GM12878 (cell line): ENCODE measurements around the gene EPB41L4A. TPM values are rescaled to one million over a fixed set of nuclear protein-coding genes. Genes with fewer than 3 reads are reported as not detected.

Experiments
- ATAC-seq: fragments of 200-7000 bp; cut with Tn5 transposase; 3 replicates; pipeline ENCODE4 v1.9.1; 2020; ENCODE audit warnings: mild to moderate bottlenecking, moderate library complexity
- BruUV-seq: library from RNA; stranded (reverse); fragments of 400-500 nt; replicated peaks from 2 replicates; lab custom pipeline; 2021; lab: Mats Ljungman, UMichigan
- CTCF ChIA-PET: fragments of 300-600 bp; sonication (Branson Sonifier 250); formaldehyde crosslinking; extraction: SDS; loops from one replicate; lab custom pipeline; 2021; ENCODE audit warnings: inconsistent platforms; lab: Yijun Ruan, JAX
- POLR2A ChIA-PET: fragments of 350-600 bp; formaldehyde crosslinking; extraction: SDS; loops from one replicate; lab custom pipeline; 2021; ENCODE audit warnings: inconsistent platforms; lab: Charles Lee
- RAD21 ChIA-PET: fragments of 300-600 bp; sonication (Branson Sonifier 250); formaldehyde crosslinking; loops from one replicate; lab custom pipeline; 2023; ENCODE audit warnings: antibody characterized with exemption; ENCODE audit not compliant: unreplicated experiment; lab: Charles Lee
- SMC1A ChIA-PET: fragments of 300-600 bp; sonication (Branson Sonifier 250); formaldehyde crosslinking; loops from one replicate; lab custom pipeline; 2023; ENCODE audit not compliant: unreplicated experiment, uncharacterized antibody; lab: Charles Lee
- DNase-seq: peaks from one replicate; pipeline ENCODE4 v3.0.0-alpha.2; 2011; ENCODE audit warnings: low read depth, low spot score
- FAIRE-seq: peaks from 3 replicates; lab custom pipeline; 2011; peaks lifted over from hg19 to GRCh38; lab: Jason Lieb, UNC
- H2AFZ ChIP-seq: 2 replicates; pipeline ENCODE4 v1.6.0; 2011; ENCODE audit warnings: low read depth, low read length, control low read depth; ENCODE audit not compliant: control insufficient read depth
- H3K27ac ChIP-seq: 2 replicates; pipeline ENCODE4 v1.5.1; 2011; ENCODE audit warnings: control low read depth; ENCODE audit not compliant: control insufficient read depth, insufficient read depth
- H3K27me3 ChIP-seq, 2 experiments: replicated peaks in 1 of 2; 2 replicates each; pipeline versions ENCODE4 v1.6.0 to v1.6.1; 2011; ENCODE audit warnings: low read length in 1 of 2; ENCODE audit not compliant: control insufficient read depth in 2 of 2, insufficient read depth in 2 of 2
- H3K36me3 ChIP-seq, 2 experiments: 2 replicates each; pipeline ENCODE4 v1.5.1; 2011; ENCODE audit warnings: low read length in 1 of 2; ENCODE audit not compliant: control insufficient read depth in 2 of 2, insufficient read depth in 2 of 2
- H3K4me1 ChIP-seq: 2 replicates; pipeline ENCODE4 v1.6.1; 2011; ENCODE audit warnings: mild to moderate bottlenecking, low read length, moderate library complexity, mixed read lengths; ENCODE audit not compliant: control insufficient read depth, insufficient read depth
- H3K4me2 ChIP-seq: 2 replicates; pipeline ENCODE4 v1.6.0; 2011; ENCODE audit warnings: control low read depth; ENCODE audit not compliant: control insufficient read depth, insufficient read depth
- H3K4me3 ChIP-seq: fragments of 200-600 bp; sonication (generic); 2 replicates; pipeline ENCODE4 v1.5.1; 2016
- H3K79me2 ChIP-seq: 2 replicates; pipeline ENCODE4 v1.6.0; 2011; ENCODE audit warnings: low read length; ENCODE audit not compliant: control insufficient read depth, insufficient read depth
- H3K9ac ChIP-seq: 2 replicates; pipeline ENCODE4 v1.8.0; 2011; ENCODE audit warnings: low read length, control low read depth, mixed read lengths; ENCODE audit not compliant: control insufficient read depth, insufficient read depth
- H3K9me3 ChIP-seq: replicated peaks from 3 replicates; pipeline ENCODE4 v1.5.1; 2011; ENCODE audit warnings: mild to moderate bottlenecking, low read length; ENCODE audit not compliant: control insufficient read depth, insufficient read depth
- H4K20me1 ChIP-seq: 2 replicates; pipeline ENCODE4 v1.6.0; 2011; ENCODE audit not compliant: control insufficient read depth, insufficient read depth
- ASH2L ChIP-seq: fragments of 300-600, 200-600 bp; sonication (generic); IDR thresholded peaks from 2 replicates; pipeline ENCODE4 v1.6.1; 2017; ENCODE audit warnings: low read depth, mild to moderate bottlenecking, borderline replicate concordance
- CREM ChIP-seq: IDR thresholded peaks from 2 replicates; pipeline ENCODE4 v1.6.1; 2014; ENCODE audit warnings: antibody characterized with exemption, low read depth
- CUX1 ChIP-seq: IDR thresholded peaks from 2 replicates; pipeline ENCODE4 v1.6.1; 2012; ENCODE audit warnings: improper control_type of control experiment, low read depth, low read length; ENCODE audit not compliant: insufficient replicate concordance
- EP300 ChIP-seq, 2 experiments: fragments of 150-350 bp in 1 of 2; IDR thresholded peaks; 2 replicates each; pipeline ENCODE4 v1.6.1; 2011 to 2012; ENCODE audit warnings: low read depth in 2 of 2, low read length in 2 of 2, borderline replicate concordance in 1 of 2, improper control_type of control experiment in 1 of 2, inconsistent platforms in 1 of 2; ENCODE audit not compliant: control insufficient read depth in 1 of 2
- KAT2A ChIP-seq: conservative IDR thresholded peaks from 2 replicates; pipeline ENCODE4 v1.6.1; 2011; ENCODE audit warnings: low read depth, low read length; ENCODE audit not compliant: control insufficient read depth
- NBN ChIP-seq: fragments of 450-650 bp; IDR thresholded peaks from 2 replicates; pipeline ENCODE4 v1.6.1; 2016
- NR2F1 ChIP-seq: fragments of 450-650 bp; conservative IDR thresholded peaks from 2 replicates; pipeline ENCODE4 v1.6.1; 2017; ENCODE audit warnings: mild to moderate bottlenecking
- PAX8 ChIP-seq: fragments of 450-650 bp; IDR thresholded peaks from 2 replicates; pipeline ENCODE4 v1.6.1; 2017; ENCODE audit warnings: mild to moderate bottlenecking, moderate library complexity
- RFX5 ChIP-seq: IDR thresholded peaks from 2 replicates; pipeline ENCODE4 v1.6.1; 2011; ENCODE audit warnings: low read depth, low read length, improper control_type of control experiment
- RUNX3 ChIP-seq: IDR thresholded peaks from 2 replicates; pipeline ENCODE4 v1.6.1; 2012; ENCODE audit warnings: low read length, inconsistent platforms
- SIN3A ChIP-seq: IDR thresholded peaks from 2 replicates; pipeline ENCODE4 v1.6.1; 2012; ENCODE audit warnings: low read depth, low read length, improper control_type of control experiment
- SUZ12 ChIP-seq: fragments of 200-600 bp; sonication (generic); IDR thresholded peaks from one replicate; pipeline ENCODE4 v1.6.1; 2018; ENCODE audit warnings: antibody characterized with exemption, mild to moderate bottlenecking; ENCODE audit not compliant: unreplicated experiment
- USF2 ChIP-seq: IDR thresholded peaks from 2 replicates; pipeline ENCODE4 v1.6.1; 2011; ENCODE audit warnings: low read depth, low read length, improper control_type of control experiment, borderline replicate concordance
- ZNF217 ChIP-seq: fragments of 450-650 bp; IDR thresholded peaks from 2 replicates; pipeline ENCODE4 v1.6.1; 2017; ENCODE audit warnings: antibody characterized with exemption, mild to moderate bottlenecking
- WGBS: methylation state at CpG from one replicate; pipeline ENCODE4 v1.1.6; 2016; ENCODE audit warnings: low lambda C conversion rate; ENCODE audit not compliant: insufficient replicate concordance, insufficient coverage; ENCODE audit errors: missing lambda C conversion rate; 5-methylcytosine and 5-hydroxymethylcytosine counted together
- in situ Hi-C: fragments of 300-500 bp; cut with MboI; formaldehyde crosslinking; loops from 9 replicates; pipeline ENCODE4 v1.14.3; 2018; ENCODE audit warnings: mixed read lengths
- intact Hi-C: fragments of 100-400 bp; cut with micrococcal nuclease; formaldehyde crosslinking; loops from one replicate; pipeline ENCODE4 v1.14.2; 2022; ENCODE audit not compliant: unreplicated experiment
- polyA plus RNA-seq, 11 experiments: library from polyadenylated mRNA; depleted of rRNA in 4 of 11; unstranded in 6 of 11; stranded (reverse) in 5 of 11; fragments of >200 nt; fragmentation: Nextera tagmentation in 4 of 11; fragmentation: Illumina TruSeq in 1 of 11; extraction: Ambion mirVana in 4 of 11; extraction: Trizol in 1 of 11; gene quantifications; 1 replicate in 1 of 11; 2 replicates in 10 of 11; pipeline versions ENCODE4 v1.2.1 to v1.2.3, GENCODE V29; 2011 to 2016; ENCODE audit warnings: inconsistent platforms in 2 of 11, missing spikeins in 2 of 11, low read depth in 1 of 11
- total RNA-seq, 4 experiments: library from RNA; depleted of rRNA in 3 of 4; stranded (reverse); fragments of >200 nt in 3 of 4; fragmentation: Illumina TruSeq in 1 of 4; extraction: Trizol in 1 of 4; gene quantifications; 2 replicates each; pipeline versions ENCODE4 v1.2.1 to v1.2.3, GENCODE V29; 2013 to 2021

Gene EPB41L4A
- total and polyA plus RNA-seq, 10 of the 15 experiments (the other 5 are each of a cell fraction or from before 2014, with no cell fraction given) = 0.10 to 0.67 (median 0.30) TPM

GRCh38 chr5:112317866-112318265, 101.2 kb downstream of the EPB41L4A start:
- no peak overlapping the region for H3K4me3 ChIP-seq
- no peaks in the 10 kb centered on the region; a peak in 1 of 4 replicates for H3K27me3 ChIP-seq
- POLR2A ChIA-PET = no interaction called here
- intact Hi-C loops (no loop called here), in situ Hi-C loops (no loop called here)
- no peaks in the 10 kb centered on the region for H3K36me3 ChIP-seq
- CTCF ChIA-PET = interaction anchor here (1.5 to 1.9 kb wide), 2 partner anchors 7 to 211 kb away, joined by 3 to 5 read pairs; no protein-coding TSS in a partner anchor
- FAIRE-seq (no peak), DNase-seq (no peak), ATAC-seq (no peak)
- SMC1A ChIA-PET = interaction anchor here (0.7 to 1.5 kb wide), 4 partner anchors 10 to 209 kb away, joined by 3 to 6 read pairs (median 4); no protein-coding TSS in a partner anchor
- H3K4me2 ChIP-seq = no peak overlapping the region
- RAD21 ChIA-PET = interaction anchor here (0.6 kb wide), 1 partner anchor 181 kb away, joined by 4 read pairs; no protein-coding TSS in a partner anchor
- 86% methylated on average over 1 of the region's 1 CpG for WGBS
- no TSS peak for BruUV-seq
- no peaks in the 10 kb centered on the region for H3K79me2 ChIP-seq
- H3K27ac ChIP-seq = no peak overlapping the region
- H3K9me3 ChIP-seq = no peaks in the 10 kb centered on the region
- no peaks in the 10 kb centered on the region for H4K20me1 ChIP-seq
- H3K4me1 ChIP-seq = no peaks in the 10 kb centered on the region
- H2AFZ ChIP-seq = no peak overlapping the region
- H3K9ac ChIP-seq = no peak overlapping the region
- no peak for TF ChIP-seq SIN3A
- no peak for TF ChIP-seq NR2F1
- TF ChIP-seq EP300 (IDR thresholded peaks at IDR 0.05; ENCODE audit: borderline replicate concordance in 1 of 2, control insufficient read depth in 1 of 2, low read depth in 2 of 2, low read length in 2 of 2) = no peak
- no peak for TF ChIP-seq NBN
- no peak for TF ChIP-seq RUNX3
- TF ChIP-seq USF2 = no peak
- no peak for TF ChIP-seq RFX5
- TF ChIP-seq CREM = no peak
- no peak for TF ChIP-seq KAT2A
- no peak for TF ChIP-seq ASH2L
- TF ChIP-seq SUZ12 = no peak
- no peak for TF ChIP-seq ZNF217
- TF ChIP-seq CUX1 = no peak
- TF ChIP-seq PAX8 = no peak
